Gastroesophageal sphincter (tissue), 4 donors: Measurements from ENCODE around the gene POLR1E. TPM values are rescaled to one million over a fixed set of nuclear protein-coding genes. Genes with fewer than 3 reads are reported as not detected.
"Not testable (repeated sequence)": the region's sequence is repeated elsewhere in the genome, so short reads cannot be mapped to it uniquely, and the experiment has no call there.

Source experiments
- ATAC-seq: fragments of 150-250 bp; one replicate; pipeline ENCODE4 v1.9.1; 2016; ENCODE audit warnings: mild to moderate bottlenecking, moderate library complexity
- H3K27ac ChIP-seq, 4 donors: fragments of 200-600 bp; sonication (generic) in 3 of 4; 1 replicate in 3 of 4; 2 replicates in 1 of 4; pipeline ENCODE4 v1.5.1; 2016 to 2019
- H3K27me3 ChIP-seq: fragments of 200-600 bp; sonication (generic); one replicate; pipeline ENCODE4 v1.5.1; 2019
- H3K36me3 ChIP-seq, 2 donors: fragments of 200-600 bp; sonication (generic); one replicate each; pipeline ENCODE4 v1.5.1; 2019; ENCODE audit warnings: control low read depth in 1 of 2
- H3K4me1 ChIP-seq, 3 donors: fragments of 200-600 bp; sonication (generic); 1 replicate in 2 of 3; 2 replicates in 1 of 3; pipeline ENCODE4 v1.5.1; 2016 to 2019; ENCODE audit warnings: control low read depth in 2 of 3
- H3K4me3 ChIP-seq, 2 donors: fragments of 200-600 bp; sonication (generic); one replicate each; pipeline ENCODE4 v1.5.1; 2019; ENCODE audit warnings: mild to moderate bottlenecking in 1 of 2, moderate library complexity in 1 of 2
- H3K9me3 ChIP-seq, 3 donors: fragments of 200-600 bp; sonication (generic); one replicate each; pipeline ENCODE4 v1.5.1; 2017 to 2019; ENCODE audit warnings: control low read depth in 2 of 3
- CTCF ChIP-seq, 4 experiments: fragments of 200-600 bp in 2 of 4; fragments of 450-650 bp in 2 of 4; sonication (generic) in 1 of 4; IDR thresholded peaks; one replicate each; pipeline ENCODE4 v1.5.1; 2017 to 2019; ENCODE audit warnings: antibody characterized with exemption in 4 of 4, mild to moderate bottlenecking in 2 of 4, moderate library complexity in 2 of 4
- EP300 ChIP-seq: sonication (generic); formaldehyde crosslinking; IDR thresholded peaks from one replicate; pipeline ENCODE4 v1.6.1; 2017; ENCODE audit warnings: antibody characterized with exemption, mild to moderate bottlenecking
- POLR2A ChIP-seq, 2 donors: fragments of 450-650 bp; IDR thresholded peaks; one replicate each; pipeline ENCODE4 v1.6.1; 2017; ENCODE audit warnings: antibody characterized with exemption in 2 of 2, mild to moderate bottlenecking in 2 of 2, moderate library complexity in 1 of 2
- POLR2AphosphoS5 ChIP-seq: sonication (generic); formaldehyde crosslinking; IDR thresholded peaks from one replicate; pipeline ENCODE4 v1.6.1; 2017; ENCODE audit warnings: antibody characterized with exemption
- WGBS, 2 donors: methylation state at CpG; one replicate each; pipeline ENCODE4 v1.1.5; 2018; ENCODE audit warnings: low coverage in 1 of 2; 5-methylcytosine and 5-hydroxymethylcytosine counted together
- total RNA-seq, 4 donors: library from RNA; depleted of rRNA; stranded (reverse); fragments of >200 nt; gene quantifications; one replicate each; pipeline ENCODE4 v1.1.0, GENCODE V29; 2016

Gene POLR1E
- total RNA-seq, 4 donors from 2014 or later = 22.3 to 44.0 (median 25.4) TPM

DNA sequence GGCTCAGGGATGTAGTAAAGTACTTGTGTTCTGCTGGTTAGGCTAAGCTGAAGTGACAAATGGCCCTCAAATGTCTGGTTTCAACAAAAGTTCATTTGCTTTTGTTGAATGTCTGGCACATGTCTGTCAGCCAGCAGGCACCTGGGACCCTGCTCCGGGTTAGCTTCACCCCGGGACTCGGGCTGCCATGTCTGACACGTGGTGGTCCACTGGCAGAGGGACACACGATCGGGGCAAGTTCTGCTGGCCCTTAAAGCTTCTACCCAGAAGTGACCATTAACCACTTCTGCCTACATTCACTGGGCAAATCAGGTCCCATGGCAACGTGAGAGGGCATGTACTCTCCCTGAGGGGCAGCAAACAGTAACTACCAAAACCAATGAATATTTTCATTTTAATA is 23.8 kb downstream of the POLR1E start:
- no peaks in the 10 kb centered on the region for H3K9me3 ChIP-seq
- H3K36me3 ChIP-seq = peaks cover 0 to 81% of the 10 kb centered on the region in 2 donors
- no peak overlapping the region for H3K4me3 ChIP-seq
- no peak overlapping the region for H3K27ac ChIP-seq
- no peaks in the 10 kb centered on the region for H3K27me3 ChIP-seq
- ATAC-seq = no peak
- TF ChIP-seq POLR2A (IDR thresholded peaks at IDR 0.05) (no peak), EP300 (no peak), POLR2AphosphoS5 (no peak), CTCF (IDR thresholded peaks at IDR 0.05) (no peak)
- 68% methylated on average over 3 of the region's 7 CpGs for WGBS, 2 donors
- no peaks in the 10 kb centered on the region for H3K4me1 ChIP-seq

- H3K36me3 ChIP-seq = peaks cover 0 to 81% of the 10 kb centered on the region in 2 donors
- H3K4me1 ChIP-seq, H3K9me3 ChIP-seq, H3K4me3 ChIP-seq, H3K27ac ChIP-seq, H3K27me3 ChIP-seq, ATAC-seq: not testable (repeated sequence)
- WGBS, 2 donors = 81 to 93% methylated on average over 4 to 5 of the region's 5 CpGs
These were observed 24.3 kb downstream of the POLR1E start for GRCh38 chr9:37510053-37510452.

DNA sequence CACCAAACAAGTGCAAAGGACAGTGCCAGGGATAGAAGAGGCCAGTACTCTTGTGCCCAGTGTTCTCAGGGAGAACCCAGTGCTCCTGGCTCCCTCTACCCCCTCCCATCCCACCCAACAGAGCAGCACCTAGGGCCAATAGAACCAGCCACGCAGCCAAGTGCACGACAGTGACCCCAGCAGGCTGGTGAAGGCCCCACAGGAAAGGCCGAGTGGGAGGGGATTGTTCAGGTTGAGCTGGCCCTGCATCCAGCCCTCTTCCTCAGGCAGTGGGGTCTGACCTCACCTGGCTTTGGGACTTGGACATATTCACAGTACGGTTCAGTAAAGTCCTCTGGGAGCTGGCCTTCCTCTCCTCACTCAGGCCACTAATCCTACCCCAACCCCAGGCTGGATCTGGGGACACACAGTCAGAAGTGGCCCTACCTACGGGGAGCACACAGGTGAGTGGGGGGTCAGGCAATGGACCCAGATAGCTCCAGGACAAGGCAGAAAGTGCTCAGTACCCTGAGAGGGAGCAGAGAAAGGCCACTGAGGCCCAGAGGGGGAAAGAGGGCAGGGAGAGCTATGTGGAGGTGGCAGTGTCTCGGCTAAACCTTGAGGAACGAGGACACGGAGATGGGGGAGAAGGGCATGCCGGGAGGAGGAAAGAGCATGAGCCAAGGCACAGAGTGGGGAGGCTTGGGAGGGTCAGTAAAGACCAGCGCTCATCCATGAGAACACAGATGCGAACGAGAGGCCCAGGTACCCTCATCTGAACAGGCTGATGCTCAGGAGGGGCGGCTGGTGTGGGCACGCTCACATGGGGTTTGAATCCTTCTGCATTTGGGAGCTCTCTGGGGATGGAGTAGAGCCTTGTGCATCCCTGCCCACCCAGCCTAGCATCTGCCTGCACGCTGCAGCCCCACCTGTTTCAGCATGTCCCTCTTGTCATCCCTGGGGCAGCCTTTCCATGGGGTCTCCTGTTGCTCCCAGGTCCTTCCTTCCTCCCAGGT is 25.6 kb downstream of the POLR1E start:
- Histone ChIP-seq H3K9me3 (no peaks in the 10 kb centered on the region), H3K4me1 (no peaks in the 10 kb centered on the region), H3K27ac (no peak overlapping the region), H3K36me3 (peaks cover 0 to 81% of the 10 kb centered on the region in 2 donors), H3K27me3 (no peaks in the 10 kb centered on the region), H3K4me3 (no peak overlapping the region)
- no peak for ATAC-seq
- 88 to 92% methylated on average over 7 to 10 of the region's 15 CpGs for WGBS, 2 donors
- TF ChIP-seq POLR2AphosphoS5 (no peak), CTCF (IDR thresholded peaks at IDR 0.05) (peak in 1 of 4 experiments; percentile 38)

DNA sequence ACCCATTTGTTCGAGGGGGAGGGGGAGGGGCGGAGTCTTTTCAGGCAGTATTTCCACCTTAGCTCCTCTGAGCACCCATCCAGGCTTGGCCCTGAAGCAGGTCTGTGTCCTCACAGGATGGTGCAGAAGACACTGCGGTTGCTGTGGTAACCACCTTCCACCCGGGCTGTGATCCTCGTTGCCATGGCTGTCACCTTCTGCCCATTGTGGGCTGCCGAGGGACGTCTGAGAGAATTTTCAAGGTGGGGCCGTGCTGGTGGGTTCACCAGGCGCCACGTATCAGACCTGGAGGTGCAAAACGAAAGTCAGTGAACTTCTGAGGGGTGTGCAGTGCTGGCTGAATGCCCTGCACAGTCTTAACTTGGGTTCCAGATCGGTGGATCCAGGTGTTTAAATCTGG is 26.7 kb downstream of the POLR1E start:
- no peak for TF ChIP-seq CTCF (IDR thresholded peaks at IDR 0.05)
- no peak for TF ChIP-seq POLR2A (IDR thresholded peaks at IDR 0.05)
- TF ChIP-seq POLR2AphosphoS5 = no peak
- TF ChIP-seq EP300 = no peak
- 67% methylated on average over 5 of the region's 12 CpGs; no CpG with 5 or more reads in 1 of the 2 donors for WGBS, 2 donors
- peaks cover 0 to 84% of the 10 kb centered on the region in 2 donors for H3K36me3 ChIP-seq
- H3K27ac ChIP-seq = no peak overlapping the region
- H3K27me3 ChIP-seq = no peaks in the 10 kb centered on the region
- H3K9me3 ChIP-seq = no peaks in the 10 kb centered on the region
- no peak overlapping the region for H3K4me3 ChIP-seq
- no peaks in the 10 kb centered on the region for H3K4me1 ChIP-seq
- no peak for ATAC-seq

- not testable (repeated sequence) for H3K4me1 ChIP-seq, H3K27me3 ChIP-seq, H3K9me3 ChIP-seq, H3K4me3 ChIP-seq, H3K27ac ChIP-seq, ATAC-seq
- H3K36me3 ChIP-seq = peaks cover 0 to 85% of the 10 kb centered on the region in 2 donors
- 96 to 100% methylated on average over 10 of the region's 10 CpGs for WGBS, 2 donors
These were observed 28.7 kb downstream of the POLR1E start for GRCh38 chr9:37514415-37514814.

DNA sequence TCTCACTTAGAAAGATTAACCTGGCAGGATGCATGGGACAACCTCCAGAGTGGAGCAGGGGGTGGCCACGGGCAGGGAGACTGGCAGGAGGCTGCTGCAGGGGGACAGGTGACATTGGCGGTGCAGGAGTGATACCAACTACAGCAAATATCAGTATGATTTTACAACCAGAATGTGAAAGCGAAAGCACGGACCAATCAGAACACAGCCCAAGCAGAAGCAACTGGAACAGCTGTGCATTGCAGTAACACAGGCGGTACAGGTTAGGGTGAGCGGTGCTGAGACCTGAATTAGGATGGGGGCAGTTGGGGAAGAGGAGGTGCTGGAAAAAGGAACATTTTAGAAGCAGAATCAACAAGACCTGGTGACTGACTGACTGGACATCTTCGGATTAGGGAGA is 29.3 kb downstream of the POLR1E start:
- TF ChIP-seq EP300 = no peak
- no peak for TF ChIP-seq CTCF (IDR thresholded peaks at IDR 0.05)
- no peak for TF ChIP-seq POLR2A (IDR thresholded peaks at IDR 0.05)
- TF ChIP-seq POLR2AphosphoS5 = no peak
- ATAC-seq = no peak
- no peaks in the 10 kb centered on the region for H3K9me3 ChIP-seq
- H3K4me1 ChIP-seq = no peaks in the 10 kb centered on the region
- no peaks in the 10 kb centered on the region for H3K27me3 ChIP-seq
- H3K36me3 ChIP-seq = peaks cover 0 to 91% of the 10 kb centered on the region in 2 donors
- 88 to 93% methylated on average over 6 to 7 of the region's 7 CpGs for WGBS, 2 donors
- H3K4me3 ChIP-seq = no peak overlapping the region
- H3K27ac ChIP-seq = no peak overlapping the region
